ENCODE results near the gene BRI3. TPM values are rescaled to one million over a fixed set of nuclear protein-coding genes. Genes with fewer than 3 reads are reported as not detected.

The BRI3 gene
- total and polyA plus RNA-seq, 2 of the 13 experiments (the other 11 are each of a cell fraction or from before 2014, with no cell fraction given): 54.0 to 103 TPM

DNA sequence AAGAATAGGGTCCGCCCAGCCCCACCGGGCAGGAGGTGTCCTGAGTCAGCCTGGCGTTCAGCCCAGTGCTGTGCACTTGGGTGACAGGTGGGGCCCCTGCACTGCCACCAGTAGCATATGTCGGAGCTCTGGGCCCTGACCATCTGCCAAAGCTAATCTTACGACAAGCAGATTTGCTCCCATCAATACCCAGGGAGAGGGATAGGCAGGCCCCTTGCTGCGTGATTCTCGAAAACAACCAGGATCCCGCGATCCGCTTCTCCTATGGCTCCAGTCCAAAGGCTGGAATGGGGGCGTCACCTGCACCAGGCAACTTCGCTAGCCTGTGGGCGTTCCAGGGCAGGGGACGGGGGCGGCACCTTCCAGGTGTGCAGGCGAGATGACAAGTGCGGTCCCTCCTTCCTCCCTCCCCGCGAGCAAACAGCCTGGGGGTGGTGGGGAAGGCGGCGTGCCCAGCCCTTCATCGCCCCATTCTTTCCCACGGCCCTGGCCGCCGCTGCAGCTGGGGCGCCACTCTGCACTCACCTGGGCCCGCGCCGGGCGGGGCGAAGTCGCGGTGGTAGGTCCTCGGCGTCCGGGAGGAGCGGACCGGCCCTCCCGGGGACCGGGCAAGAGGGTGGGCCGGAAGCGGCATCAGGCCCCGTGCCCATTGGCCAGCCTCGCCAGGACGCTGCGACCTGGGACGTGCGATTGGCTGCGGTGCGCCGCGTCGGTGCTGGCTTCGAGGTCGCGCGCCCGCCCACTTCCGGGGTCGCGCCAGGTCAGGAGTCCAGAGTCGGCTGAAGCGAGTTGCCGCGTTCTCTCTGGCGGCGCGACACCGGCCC lies 29.7 kb upstream of the BRI3 start, which contains the start of gene TECPR1 (continued):
- TF ChIP-seq RORA (CRISPR knock-in tag; IDR thresholded peaks at IDR 0.05): no peak
- TF ChIP-seq, protein P1, sequence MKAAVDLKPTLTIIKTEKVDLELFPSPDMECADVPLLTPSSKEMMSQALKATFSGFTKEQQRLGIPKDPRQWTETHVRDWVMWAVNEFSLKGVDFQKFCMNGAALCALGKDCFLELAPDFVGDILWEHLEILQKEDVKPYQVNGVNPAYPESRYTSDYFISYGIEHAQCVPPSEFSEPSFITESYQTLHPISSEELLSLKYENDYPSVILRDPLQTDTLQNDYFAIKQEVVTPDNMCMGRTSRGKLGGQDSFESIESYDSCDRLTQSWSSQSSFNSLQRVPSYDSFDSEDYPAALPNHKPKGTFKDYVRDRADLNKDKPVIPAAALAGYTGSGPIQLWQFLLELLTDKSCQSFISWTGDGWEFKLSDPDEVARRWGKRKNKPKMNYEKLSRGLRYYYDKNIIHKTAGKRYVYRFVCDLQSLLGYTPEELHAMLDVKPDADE (CRISPR knock-in tag; IDR thresholded peaks at IDR 0.05): no peak
- TF ChIP-seq ZNF510 (CRISPR knock-in tag; IDR thresholded peaks at IDR 0.05; ENCODE audit: low read depth): 0 out of 2 replicates have a peak, but pooled peaks have one; percentile 5
- TF ChIP-seq ZNF746 (CRISPR knock-in tag; IDR thresholded peaks at IDR 0.05): no peak
- TF ChIP-seq, protein P2, sequence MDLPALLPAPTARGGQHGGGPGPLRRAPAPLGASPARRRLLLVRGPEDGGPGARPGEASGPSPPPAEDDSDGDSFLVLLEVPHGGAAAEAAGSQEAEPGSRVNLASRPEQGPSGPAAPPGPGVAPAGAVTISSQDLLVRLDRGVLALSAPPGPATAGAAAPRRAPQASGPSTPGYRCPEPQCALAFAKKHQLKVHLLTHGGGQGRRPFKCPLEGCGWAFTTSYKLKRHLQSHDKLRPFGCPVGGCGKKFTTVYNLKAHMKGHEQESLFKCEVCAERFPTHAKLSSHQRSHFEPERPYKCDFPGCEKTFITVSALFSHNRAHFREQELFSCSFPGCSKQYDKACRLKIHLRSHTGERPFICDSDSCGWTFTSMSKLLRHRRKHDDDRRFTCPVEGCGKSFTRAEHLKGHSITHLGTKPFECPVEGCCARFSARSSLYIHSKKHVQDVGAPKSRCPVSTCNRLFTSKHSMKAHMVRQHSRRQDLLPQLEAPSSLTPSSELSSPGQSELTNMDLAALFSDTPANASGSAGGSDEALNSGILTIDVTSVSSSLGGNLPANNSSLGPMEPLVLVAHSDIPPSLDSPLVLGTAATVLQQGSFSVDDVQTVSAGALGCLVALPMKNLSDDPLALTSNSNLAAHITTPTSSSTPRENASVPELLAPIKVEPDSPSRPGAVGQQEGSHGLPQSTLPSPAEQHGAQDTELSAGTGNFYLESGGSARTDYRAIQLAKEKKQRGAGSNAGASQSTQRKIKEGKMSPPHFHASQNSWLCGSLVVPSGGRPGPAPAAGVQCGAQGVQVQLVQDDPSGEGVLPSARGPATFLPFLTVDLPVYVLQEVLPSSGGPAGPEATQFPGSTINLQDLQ (CRISPR knock-in tag; IDR thresholded peaks at IDR 0.05): no peak
- no peak for TF ChIP-seq HNRNPH1 (optimal IDR thresholded peaks at IDR 0.05; ENCODE audit: low read depth, low read length)
- TF ChIP-seq GLI4 (CRISPR knock-in tag; IDR thresholded peaks at IDR 0.05; ENCODE audit: borderline replicate concordance): no peak
- TF ChIP-seq, protein P3, sequence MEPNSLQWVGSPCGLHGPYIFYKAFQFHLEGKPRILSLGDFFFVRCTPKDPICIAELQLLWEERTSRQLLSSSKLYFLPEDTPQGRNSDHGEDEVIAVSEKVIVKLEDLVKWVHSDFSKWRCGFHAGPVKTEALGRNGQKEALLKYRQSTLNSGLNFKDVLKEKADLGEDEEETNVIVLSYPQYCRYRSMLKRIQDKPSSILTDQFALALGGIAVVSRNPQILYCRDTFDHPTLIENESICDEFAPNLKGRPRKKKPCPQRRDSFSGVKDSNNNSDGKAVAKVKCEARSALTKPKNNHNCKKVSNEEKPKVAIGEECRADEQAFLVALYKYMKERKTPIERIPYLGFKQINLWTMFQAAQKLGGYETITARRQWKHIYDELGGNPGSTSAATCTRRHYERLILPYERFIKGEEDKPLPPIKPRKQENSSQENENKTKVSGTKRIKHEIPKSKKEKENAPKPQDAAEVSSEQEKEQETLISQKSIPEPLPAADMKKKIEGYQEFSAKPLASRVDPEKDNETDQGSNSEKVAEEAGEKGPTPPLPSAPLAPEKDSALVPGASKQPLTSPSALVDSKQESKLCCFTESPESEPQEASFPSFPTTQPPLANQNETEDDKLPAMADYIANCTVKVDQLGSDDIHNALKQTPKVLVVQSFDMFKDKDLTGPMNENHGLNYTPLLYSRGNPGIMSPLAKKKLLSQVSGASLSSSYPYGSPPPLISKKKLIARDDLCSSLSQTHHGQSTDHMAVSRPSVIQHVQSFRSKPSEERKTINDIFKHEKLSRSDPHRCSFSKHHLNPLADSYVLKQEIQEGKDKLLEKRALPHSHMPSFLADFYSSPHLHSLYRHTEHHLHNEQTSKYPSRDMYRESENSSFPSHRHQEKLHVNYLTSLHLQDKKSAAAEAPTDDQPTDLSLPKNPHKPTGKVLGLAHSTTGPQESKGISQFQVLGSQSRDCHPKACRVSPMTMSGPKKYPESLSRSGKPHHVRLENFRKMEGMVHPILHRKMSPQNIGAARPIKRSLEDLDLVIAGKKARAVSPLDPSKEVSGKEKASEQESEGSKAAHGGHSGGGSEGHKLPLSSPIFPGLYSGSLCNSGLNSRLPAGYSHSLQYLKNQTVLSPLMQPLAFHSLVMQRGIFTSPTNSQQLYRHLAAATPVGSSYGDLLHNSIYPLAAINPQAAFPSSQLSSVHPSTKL (CRISPR knock-in tag; IDR thresholded peaks at IDR 0.05): peak; percentile 31; the same call in 1 of the 2 replicates
- no peak for TF ChIP-seq CCDC6 (CRISPR knock-in tag; IDR thresholded peaks at IDR 0.05)
- TF ChIP-seq SRY (CRISPR knock-in tag; IDR thresholded peaks at IDR 0.05): peak; percentile 62; the same call in 1 of the 2 replicates
- TF ChIP-seq ZNF205 (CRISPR knock-in tag; IDR thresholded peaks at IDR 0.05): no peak
- TF ChIP-seq HNRNPK (IDR thresholded peaks at IDR 0.05; ENCODE audit: low read depth, low read length, poor library complexity, severe bottlenecking): peak; percentile 38
- TF ChIP-seq, protein P4, sequence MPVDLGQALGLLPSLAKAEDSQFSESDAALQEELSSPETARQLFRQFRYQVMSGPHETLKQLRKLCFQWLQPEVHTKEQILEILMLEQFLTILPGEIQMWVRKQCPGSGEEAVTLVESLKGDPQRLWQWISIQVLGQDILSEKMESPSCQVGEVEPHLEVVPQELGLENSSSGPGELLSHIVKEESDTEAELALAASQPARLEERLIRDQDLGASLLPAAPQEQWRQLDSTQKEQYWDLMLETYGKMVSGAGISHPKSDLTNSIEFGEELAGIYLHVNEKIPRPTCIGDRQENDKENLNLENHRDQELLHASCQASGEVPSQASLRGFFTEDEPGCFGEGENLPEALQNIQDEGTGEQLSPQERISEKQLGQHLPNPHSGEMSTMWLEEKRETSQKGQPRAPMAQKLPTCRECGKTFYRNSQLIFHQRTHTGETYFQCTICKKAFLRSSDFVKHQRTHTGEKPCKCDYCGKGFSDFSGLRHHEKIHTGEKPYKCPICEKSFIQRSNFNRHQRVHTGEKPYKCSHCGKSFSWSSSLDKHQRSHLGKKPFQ (CRISPR knock-in tag; IDR thresholded peaks at IDR 0.05; ENCODE audit: insufficient replicate concordance): peak; percentile 56
- no peak; the same call in 1 of the 2 replicates for TF ChIP-seq NCOA2 (CRISPR knock-in tag; IDR thresholded peaks at IDR 0.05)
- TF ChIP-seq TBL1XR1 (IDR thresholded peaks at IDR 0.05; ENCODE audit: borderline replicate concordance, low read length, partially characterized antibody): no peak
- TF ChIP-seq SMARCE1 (IDR thresholded peaks at IDR 0.05; ENCODE audit: borderline replicate concordance): no peak
- TF ChIP-seq, protein P5, sequence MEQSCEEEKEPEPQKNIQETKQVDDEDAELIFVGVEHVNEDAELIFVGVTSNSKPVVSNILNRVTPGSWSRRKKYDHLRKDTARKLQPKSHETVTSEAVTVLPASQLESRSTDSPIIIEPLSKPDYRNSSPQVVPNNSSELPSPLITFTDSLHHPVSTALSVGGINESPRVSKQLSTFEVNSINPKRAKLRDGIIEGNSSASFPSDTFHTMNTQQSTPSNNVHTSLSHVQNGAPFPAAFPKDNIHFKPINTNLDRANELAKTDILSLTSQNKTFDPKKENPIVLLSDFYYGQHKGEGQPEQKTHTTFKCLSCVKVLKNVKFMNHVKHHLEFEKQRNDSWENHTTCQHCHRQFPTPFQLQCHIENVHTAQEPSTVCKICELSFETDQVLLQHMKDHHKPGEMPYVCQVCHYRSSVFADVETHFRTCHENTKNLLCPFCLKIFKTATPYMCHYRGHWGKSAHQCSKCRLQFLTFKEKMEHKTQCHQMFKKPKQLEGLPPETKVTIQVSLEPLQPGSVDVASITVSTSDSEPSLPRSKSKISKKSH (CRISPR knock-in tag; IDR thresholded peaks at IDR 0.05; ENCODE audit: borderline replicate concordance): peak; percentile 70; the same call in 1 of the 2 replicates
